ENCODE data around the gene CDK5. TPM values are rescaled to one million over a fixed set of nuclear protein-coding genes. Genes with fewer than 3 reads are reported as not detected.

CDK5 gene
- polyA plus RNA-seq, 1 experiment, result 23.8 TPM

DNA sequence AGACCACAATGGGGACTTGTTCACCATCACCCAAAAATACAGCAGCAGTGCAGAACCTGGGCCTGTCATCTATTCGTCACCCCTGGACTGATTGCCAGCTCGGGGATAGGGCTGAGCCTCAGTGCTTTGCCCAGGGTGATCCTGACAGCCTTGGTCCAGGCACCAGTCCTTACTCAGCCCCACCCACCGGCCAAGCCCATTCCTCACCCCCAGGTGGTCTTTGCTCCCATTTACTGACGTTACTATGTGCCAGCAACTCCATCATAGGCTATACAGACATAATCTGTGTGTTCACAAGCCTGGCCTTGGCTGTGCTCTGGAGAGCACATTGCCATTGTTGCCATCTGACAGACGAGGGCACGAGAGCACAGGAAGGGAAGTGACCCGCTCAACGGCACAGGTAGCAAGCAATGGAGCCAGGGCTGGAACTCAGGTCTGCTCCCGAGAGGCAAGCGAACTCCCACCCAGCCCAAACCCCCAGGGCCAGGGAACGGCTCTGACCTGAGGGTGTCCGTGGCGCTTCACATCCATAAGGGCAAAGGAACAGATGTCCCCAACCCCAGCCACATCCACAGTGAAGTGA lies 40.2 kb downstream of the CDK5 start:
- no peak for DNase-seq (ENCODE audit: low read depth, low spot score)
- CTCF ChIA-PET, result interaction anchor here (0.7 to 4.0 kb wide), 19 partner anchors 7 to 274 kb away, joined by 3 to 32 read pairs (median 5); no protein-coding TSS in a partner anchor

DNA sequence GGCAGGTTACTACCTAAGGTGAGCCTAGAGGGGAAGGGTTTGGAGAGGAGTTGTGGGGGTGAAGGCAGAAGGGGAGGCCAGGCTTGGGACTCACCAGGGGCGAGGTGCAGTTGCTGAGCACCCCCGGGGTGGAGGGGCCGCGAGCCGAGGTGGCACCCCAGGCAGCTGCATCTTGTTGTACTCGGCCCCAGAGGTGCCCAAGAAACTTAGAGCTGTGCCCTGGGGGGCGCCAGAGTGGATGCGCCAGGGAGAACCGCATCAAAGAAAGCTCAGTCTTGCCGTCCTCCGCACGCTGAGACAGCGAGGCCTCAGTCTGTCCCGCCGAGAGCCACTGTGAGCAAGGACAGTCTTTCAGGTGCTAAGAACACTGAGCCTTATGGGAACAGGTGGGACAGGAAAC lies 40.8 kb downstream of the CDK5 start:
- ChIA-PET POLR2A (no interaction called here), CTCF (interaction anchor here (0.6 to 4.0 kb wide), 5 partner anchors 12 to 118 kb away, joined by 3 to 32 read pairs (median 5); no protein-coding TSS in a partner anchor)
- no peak overlapping the region for H3K4me3 ChIP-seq (ENCODE audit: low read depth, low read length)
- peaks cover 48% of the 10 kb centered on the region for H3K27me3 ChIP-seq (ENCODE audit: control insufficient read depth, insufficient read depth, low read length)
- DNase-seq (ENCODE audit: low read depth, low spot score), result no peak
- peaks cover 4% of the 10 kb centered on the region; the same call in 1 of the 2 replicates for H3K9me3 ChIP-seq (ENCODE audit: control insufficient read depth, insufficient read depth, low read length)
- no peak overlapping the region for H3K27ac ChIP-seq (ENCODE audit: low read depth, low read length)
- TF ChIP-seq, protein P1, sequence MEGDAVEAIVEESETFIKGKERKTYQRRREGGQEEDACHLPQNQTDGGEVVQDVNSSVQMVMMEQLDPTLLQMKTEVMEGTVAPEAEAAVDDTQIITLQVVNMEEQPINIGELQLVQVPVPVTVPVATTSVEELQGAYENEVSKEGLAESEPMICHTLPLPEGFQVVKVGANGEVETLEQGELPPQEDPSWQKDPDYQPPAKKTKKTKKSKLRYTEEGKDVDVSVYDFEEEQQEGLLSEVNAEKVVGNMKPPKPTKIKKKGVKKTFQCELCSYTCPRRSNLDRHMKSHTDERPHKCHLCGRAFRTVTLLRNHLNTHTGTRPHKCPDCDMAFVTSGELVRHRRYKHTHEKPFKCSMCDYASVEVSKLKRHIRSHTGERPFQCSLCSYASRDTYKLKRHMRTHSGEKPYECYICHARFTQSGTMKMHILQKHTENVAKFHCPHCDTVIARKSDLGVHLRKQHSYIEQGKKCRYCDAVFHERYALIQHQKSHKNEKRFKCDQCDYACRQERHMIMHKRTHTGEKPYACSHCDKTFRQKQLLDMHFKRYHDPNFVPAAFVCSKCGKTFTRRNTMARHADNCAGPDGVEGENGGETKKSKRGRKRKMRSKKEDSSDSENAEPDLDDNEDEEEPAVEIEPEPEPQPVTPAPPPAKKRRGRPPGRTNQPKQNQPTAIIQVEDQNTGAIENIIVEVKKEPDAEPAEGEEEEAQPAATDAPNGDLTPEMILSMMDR (IDR thresholded peaks at IDR 0.05; ENCODE audit: low read depth, low read length), result no peak

More for the DNA sequence above, 40.2 kb downstream of the CDK5 start:
- POLR2A ChIA-PET, result interaction anchor here (1.3 kb wide), 1 partner anchor 11 kb away, joined by 4 read pairs; the partner anchor contains the start of gene ABCB8
- peaks cover 50% of the 10 kb centered on the region for H3K27me3 ChIP-seq (ENCODE audit: control insufficient read depth, insufficient read depth, low read length)
- H3K9me3 ChIP-seq (ENCODE audit: control insufficient read depth, insufficient read depth, low read length), result peaks cover 4% of the 10 kb centered on the region; the same call in 1 of the 2 replicates
- no peak overlapping the region for H3K4me3 ChIP-seq (ENCODE audit: low read depth, low read length)
- TF ChIP-seq, protein P1 (IDR thresholded peaks at IDR 0.05; ENCODE audit: low read depth, low read length), result no peak
- no peak overlapping the region for H3K27ac ChIP-seq (ENCODE audit: low read depth, low read length)

DNA sequence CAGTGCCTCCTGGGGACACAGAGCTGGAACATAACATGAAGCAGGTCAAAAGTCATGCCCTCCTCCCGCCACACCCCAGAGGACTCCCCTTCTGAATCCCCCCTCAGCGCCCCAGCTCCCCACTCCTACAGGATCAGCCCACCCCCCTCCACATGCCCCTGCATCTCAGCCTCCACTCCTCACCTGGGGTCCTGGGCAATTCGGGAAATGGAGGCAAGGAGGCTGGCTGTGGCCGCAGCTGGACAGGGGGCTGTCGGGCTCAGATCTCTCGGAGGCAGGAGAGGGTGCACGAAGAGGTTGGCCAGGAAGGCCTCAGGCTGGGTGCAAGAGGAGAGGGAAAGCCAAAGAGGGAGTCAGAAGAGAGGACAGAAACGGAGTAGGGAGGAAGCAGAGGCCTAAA lies 41.2 kb downstream of the CDK5 start:
- CTCF ChIA-PET, result interaction anchor here (0.6 to 4.0 kb wide), 5 partner anchors 13 to 165 kb away, joined by 3 to 32 read pairs (median 5); no protein-coding TSS in a partner anchor
- H3K27me3 ChIP-seq (ENCODE audit: control insufficient read depth, insufficient read depth, low read length), result peaks cover 46% of the 10 kb centered on the region
- POLR2A ChIA-PET, result no interaction called here
- TF ChIP-seq, protein P1 (IDR thresholded peaks at IDR 0.05; ENCODE audit: low read depth, low read length), result no peak
- no peak overlapping the region for H3K4me3 ChIP-seq (ENCODE audit: low read depth, low read length)
- DNase-seq (ENCODE audit: low read depth, low spot score), result no peak
- peaks cover 4% of the 10 kb centered on the region; the same call in 1 of the 2 replicates for H3K9me3 ChIP-seq (ENCODE audit: control insufficient read depth, insufficient read depth, low read length)
- no peak overlapping the region for H3K27ac ChIP-seq (ENCODE audit: low read depth, low read length)

DNA sequence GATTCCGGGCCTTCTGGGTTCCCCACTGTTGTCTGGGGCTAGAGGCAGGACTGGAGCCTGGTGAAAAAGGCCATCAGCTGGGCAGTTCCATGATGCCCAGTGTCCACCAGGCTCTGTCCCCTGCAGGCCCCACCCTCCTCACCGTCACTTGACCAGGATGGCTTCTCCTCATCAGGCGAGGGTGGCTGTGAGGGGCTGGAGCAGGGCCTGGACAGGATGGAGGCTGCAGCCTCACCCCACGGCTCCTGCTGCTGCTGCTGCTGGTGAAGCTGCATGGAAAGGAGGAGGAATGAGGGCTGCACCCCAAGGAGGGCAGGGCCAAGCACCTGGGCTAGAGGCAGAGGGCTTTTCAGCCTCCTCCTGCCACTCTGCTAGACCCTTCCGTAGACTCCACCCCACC lies 41.7 kb downstream of the CDK5 start:
- peaks cover 41% of the 10 kb centered on the region for H3K27me3 ChIP-seq (ENCODE audit: control insufficient read depth, insufficient read depth, low read length)
- no peak overlapping the region for H3K27ac ChIP-seq (ENCODE audit: low read depth, low read length)
- POLR2A ChIA-PET, result no interaction called here
- CTCF ChIA-PET, result interaction anchor here (0.6 to 4.0 kb wide), 2 partner anchors 117 to 164 kb away, joined by 3 to 18 read pairs; no protein-coding TSS in a partner anchor
- H3K9me3 ChIP-seq (ENCODE audit: control insufficient read depth, insufficient read depth, low read length), result peaks cover 4% of the 10 kb centered on the region; the same call in 1 of the 2 replicates
- no peak overlapping the region for H3K4me3 ChIP-seq (ENCODE audit: low read depth, low read length)
- DNase-seq (ENCODE audit: low read depth, low spot score), result no peak
- TF ChIP-seq, protein P1 (IDR thresholded peaks at IDR 0.05; ENCODE audit: low read depth, low read length), result no peak

DNA sequence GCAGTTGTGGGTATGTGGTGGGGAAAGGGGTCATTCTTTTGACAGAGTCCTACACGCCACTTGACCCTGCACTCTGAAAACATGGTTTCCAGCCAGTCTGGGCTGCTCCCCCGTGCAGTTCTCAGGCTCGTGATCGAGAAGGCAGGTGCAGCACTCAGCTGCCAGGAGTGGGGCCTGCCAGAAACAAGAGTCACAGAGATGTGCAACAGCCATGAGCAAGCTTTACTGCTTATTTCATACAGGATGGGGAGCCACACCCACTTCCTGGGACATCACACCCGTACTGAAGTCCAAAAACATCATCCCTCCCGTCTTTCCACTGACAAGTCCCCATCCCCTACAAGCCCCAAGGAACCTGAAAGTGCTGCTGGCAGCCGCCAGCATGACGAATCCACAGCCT lies 42.7 kb downstream of the CDK5 start:
- DNase-seq (ENCODE audit: low read depth, low spot score), result no peak
- ChIA-PET POLR2A (interaction anchor here (0.6 kb wide), 1 partner anchor 1273 kb away, joined by 3 read pairs; no protein-coding TSS in a partner anchor), CTCF (interaction anchor here (1.0 kb wide), 1 partner anchor 93 kb away, joined by 3 read pairs; no protein-coding TSS in a partner anchor)
- H3K27me3 ChIP-seq (ENCODE audit: control insufficient read depth, insufficient read depth, low read length), result peaks cover 32% of the 10 kb centered on the region
- H3K9me3 ChIP-seq (ENCODE audit: control insufficient read depth, insufficient read depth, low read length), result peaks cover 4% of the 10 kb centered on the region; the same call in 1 of the 2 replicates
- no peak overlapping the region for H3K27ac ChIP-seq (ENCODE audit: low read depth, low read length)
- no peak overlapping the region for H3K4me3 ChIP-seq (ENCODE audit: low read depth, low read length)
- TF ChIP-seq, protein P1 (IDR thresholded peaks at IDR 0.05; ENCODE audit: low read depth, low read length), result no peak

All from AG04450 (cell line).